ENCODE measurements around the gene UBE2O. TPM values are rescaled to one million over a fixed set of nuclear protein-coding genes. Genes with fewer than 3 reads are reported as not detected.

Gene UBE2O
- total RNA-seq, 1 experiment from 2014 or later: 24.4 TPM

GRCh38 chr17:76390003-76390421 is 62.9 kb downstream of the UBE2O start:
- DNase-seq (ENCODE audit: low spot score): no peak

- no peak for DNase-seq (ENCODE audit: low spot score)
These were observed 63.7 kb downstream of the UBE2O start for GRCh38 chr17:76388966-76389888.

GRCh38 chr17:76386966-76387765 is 65.8 kb downstream of the UBE2O start:
- DNase-seq (ENCODE audit: low spot score): no peak

GRCh38 chr17:76385892-76386786 is 66.8 kb downstream of the UBE2O start:
- DNase-seq (ENCODE audit: low spot score): peak; percentile 83

- no peak for DNase-seq (ENCODE audit: low spot score)
These were observed 67.7 kb downstream of the UBE2O start for GRCh38 chr17:76384987-76385891.

GRCh38 chr17:76384222-76384986 is 68.5 kb downstream of the UBE2O start, which contains the start of gene SPHK1:
TSS of gene SPHK1 (plus strand) at chr17:76384609. CDS start at chr17:76385645, 1,036 bp downstream.
- peak; percentile 61 for DNase-seq (ENCODE audit: low spot score)

- DNase-seq (ENCODE audit: low spot score): peak; percentile 35
These were observed 69.3 kb downstream of the UBE2O start for GRCh38 chr17:76383546-76384221.

- peak; percentile 32 for DNase-seq (ENCODE audit: low spot score)
These were observed 70.0 kb downstream of the UBE2O start for GRCh38 chr17:76382803-76383545.

- DNase-seq (ENCODE audit: low spot score): no peak
These were observed 70.6 kb downstream of the UBE2O start for GRCh38 chr17:76382351-76382802.

- no peak for DNase-seq (ENCODE audit: low spot score)
These were observed 71.2 kb downstream of the UBE2O start for GRCh38 chr17:76381633-76382350.

GRCh38 chr17:76379646-76380376 is 73.1 kb downstream of the UBE2O start:
- DNase-seq (ENCODE audit: low spot score): no peak

GRCh38 chr17:76379275-76379641 is 73.7 kb downstream of the UBE2O start:
- DNase-seq (ENCODE audit: low spot score): no peak

GRCh38 chr17:76378548-76379274 is 74.2 kb downstream of the UBE2O start:
- DNase-seq (ENCODE audit: low spot score): no peak

GRCh38 chr17:76376318-76377133 is 76.4 kb downstream of the UBE2O start:
- DNase-seq (ENCODE audit: low spot score): no peak

All from HT-29 (cell line).